Activated effector memory CD4-positive, alpha-beta T cell treated with anti-CD3 and anti-CD28 coated beads, Interleukin-2, amount 50 U/mL, for 16 hours (primary cell): ENCODE data around the gene PID1.

Source experiments
- DNase-seq: peaks from one replicate; pipeline ENCODE4 v3.0.0-alpha.2; 2020

PID1 gene

GRCh38 chr2:228987441-228988155, 283.5 kb downstream of the PID1 start:
- no peak for DNase-seq

GRCh38 chr2:228986961-228987360, 284.1 kb downstream of the PID1 start:
- DNase-seq, result no peak

GRCh38 chr2:228983700-228984099, 287.4 kb downstream of the PID1 start:
- no peak for DNase-seq

GRCh38 chr2:228974169-228974568, 296.9 kb downstream of the PID1 start:
- DNase-seq, result no peak
